Progenitor cell of endocrine pancreas (in vitro differentiated cells): ENCODE data around the gene HOXC9. TPM values are rescaled to one million over a fixed set of nuclear protein-coding genes. Genes with fewer than 3 reads are reported as not detected.

Experiments
- DNase-seq: peaks from one replicate; pipeline ENCODE4 v3.0.0; 2021; ENCODE audit warnings: low spot score; ENCODE audit not compliant: unreplicated experiment
- H3K27ac Mint-ChIP-seq: 2 replicates; pipeline ENCODE4 v1.8.0; 2021; ENCODE audit warnings: mild to moderate bottlenecking, moderate library complexity, mixed read lengths
- H3K27me3 Mint-ChIP-seq: 2 replicates; pipeline ENCODE4 v1.8.0; 2021; ENCODE audit warnings: mixed read lengths
- H3K36me3 Mint-ChIP-seq: 2 replicates; pipeline ENCODE4 v1.8.0; 2022; ENCODE audit warnings: mixed read lengths; ENCODE audit not compliant: insufficient read depth
- H3K4me1 Mint-ChIP-seq: 2 replicates; pipeline ENCODE4 v1.8.0; 2021; ENCODE audit warnings: low read depth, mixed read lengths
- H3K4me3 Mint-ChIP-seq: 2 replicates; pipeline ENCODE4 v1.8.0; 2021; ENCODE audit warnings: low read depth, mild to moderate bottlenecking, moderate library complexity, mixed read lengths
- H3K9me3 Mint-ChIP-seq: 2 replicates; pipeline ENCODE4 v1.8.0; 2021; ENCODE audit warnings: low read depth, mixed read lengths
- CTCF ChIP-seq: fragments of 200-600 bp; sonication (generic); IDR thresholded peaks from one replicate; pipeline ENCODE4 v1.5.0; 2021; ENCODE audit warnings: antibody characterized with exemption, mild to moderate bottlenecking; ENCODE audit not compliant: unreplicated experiment
- microRNA-seq: library from miRNA; unstranded; fragments of <30 nt; microRNA quantifications from one replicate; pipeline ENCODE4 v1.1.0, GENCODE V29; 2020; ENCODE audit warnings: borderline number of aligned reads; ENCODE audit not compliant: unreplicated experiment
- total RNA-seq: library from RNA; stranded (reverse); gene quantifications from 2 replicates; pipeline ENCODE4 v1.2.1, GENCODE V29; 2021

The HOXC9 gene
- total RNA-seq, 1 donor from 2014 or later = not detected

GRCh38 chr12:54051026-54051842 is 51.3 kb downstream of the HOXC9 start:
- no peak for TF ChIP-seq CTCF
- peaks cover 58% of the 10 kb centered on the region for H3K4me1 Mint-ChIP-seq
- DNase-seq = no peak
- no peak overlapping the region for H3K4me3 Mint-ChIP-seq
- peak overlapping the region; percentile 69 for H3K27ac Mint-ChIP-seq
- H3K9me3 Mint-ChIP-seq = no peaks in the 10 kb centered on the region
- H3K36me3 Mint-ChIP-seq = no peaks in the 10 kb centered on the region
- H3K27me3 Mint-ChIP-seq = peaks cover 52% of the 10 kb centered on the region

- DNase-seq = no peak
- peaks cover 60% of the 10 kb centered on the region for H3K4me1 Mint-ChIP-seq
- no peak for TF ChIP-seq CTCF
- H3K36me3 Mint-ChIP-seq = no peaks in the 10 kb centered on the region
- H3K9me3 Mint-ChIP-seq = no peaks in the 10 kb centered on the region
- H3K4me3 Mint-ChIP-seq = peak overlapping the region; percentile 27
- H3K27me3 Mint-ChIP-seq = peaks cover 45% of the 10 kb centered on the region
- peak overlapping the region; percentile 38 for H3K27ac Mint-ChIP-seq
Observed at GRCh38 chr12:54051874-54052437, 52.0 kb downstream of the HOXC9 start.

- Mint-ChIP-seq H3K4me1 (peaks cover 61% of the 10 kb centered on the region), H3K9me3 (no peaks in the 10 kb centered on the region), H3K27me3 (peaks cover 46% of the 10 kb centered on the region), H3K27ac (peak overlapping the region; percentile 87), H3K36me3 (no peaks in the 10 kb centered on the region), H3K4me3 (peak overlapping the region; percentile 93)
- DNase-seq = no peak
- no peak for TF ChIP-seq CTCF
Observed at GRCh38 chr12:54052438-54053002, 52.6 kb downstream of the HOXC9 start.

Small RNAs within 50 kb of the gene (microRNA-seq; reads per million reads assigned to microRNA genes)
- not detected for gene MIR196A2
- 183 reads per million, percentile 62 among the genes with 10 or more reads in this experiment for gene MIR615

Other genes starting within 250 kb of the HOXC9 start
- 0.58 TPM in 1 of 2 replicates, not detected in the other for gene CISTR, start 248.2 kb upstream of the HOXC9 start, total RNA-seq
- not detected in 2 replicates for gene HOXC13, start 61.3 kb upstream of the HOXC9 start, total RNA-seq
- not detected in 2 replicates for gene HOXC12, start 45.3 kb upstream of the HOXC9 start, total RNA-seq
- not detected in 2 replicates for gene HOXC11, start 27.0 kb upstream of the HOXC9 start, total RNA-seq
- not detected in 2 replicates for gene HOTAIR, start 25.2 kb upstream of the HOXC9 start, total RNA-seq
- gene HOXC10, start 15.0 kb upstream of the HOXC9 start, total RNA-seq = not detected in 2 replicates
- not detected in 2 replicates for gene HOXC8, start 8.8 kb downstream of the HOXC9 start, total RNA-seq
- 0.17 and 0.27 TPM in 2 replicates for gene HOXC6, start 28.3 kb downstream of the HOXC9 start, total RNA-seq
- gene HOXC5, start 32.9 kb downstream of the HOXC9 start, total RNA-seq = 2.7 and 4.6 TPM in 2 replicates
- 19.6 and 19.8 TPM in 2 replicates for gene HOXC4, start 53.7 kb downstream of the HOXC9 start, total RNA-seq
- gene SMUG1, start 188.8 kb downstream of the HOXC9 start, total RNA-seq = 53.1 and 57.6 TPM in 2 replicates